Measurements from ENCODE around the gene GDF2. TPM values are rescaled to one million over a fixed set of nuclear protein-coding genes. Genes with fewer than 3 reads are reported as not detected.

Gene GDF2
- total and polyA plus RNA-seq, 2 of the 4 experiments (the other 2 are of a cell fraction): under 0.01 TPM; not detected in 1

GRCh38 chr10:47348138-47348651, 25.9 kb downstream of the GDF2 start, which contains the start of gene RBP3:
TSS of gene RBP3 (plus strand) at chr10:47348363. CDS start at chr10:47348485, 122 bp downstream.
- Histone ChIP-seq H3K4me1 (ENCODE audit: control insufficient read depth, insufficient read depth, low read length) (no peaks in the 10 kb centered on the region), H3K23ac (ENCODE audit: low read depth, low read length) (no peak within 1 kb of the TSS), H4K20me1 (ENCODE audit: insufficient read depth, low read length) (no peaks in the 10 kb centered on the region), H4K8ac (ENCODE audit: low read depth in 2 of 2, low read length in 2 of 2) (no peak within 1 kb of the TSS), H3K9me1 (ENCODE audit: insufficient read depth, low read length) (no peaks in the 10 kb centered on the region), H3K27me3 (ENCODE audit: control insufficient read depth, insufficient read depth, low read length) (peaks cover 38% of the 10 kb centered on the region), H3K18ac (ENCODE audit: low read depth, low read length) (no peak within 1 kb of the TSS), H3K56ac (ENCODE audit: extremely low read depth, insufficient read depth, low read length) (no peak within 1 kb of the TSS), H2BK20ac (ENCODE audit: low read depth, low read length) (no peak within 1 kb of the TSS), H3K27ac (ENCODE audit: insufficient read depth, low read length) (no peak within 1 kb of the TSS), H2AFZ (replicated peaks; ENCODE audit: low read length, poor library complexity) (no peak within 1 kb of the TSS), H4K91ac (ENCODE audit: insufficient read depth, low read depth, low read length) (no peak within 1 kb of the TSS), H2AK9ac (replicated peaks; ENCODE audit: low read depth, low read length, poor library complexity) (no peak within 1 kb of the TSS), H2BK120ac (ENCODE audit: low read depth, low read length) (no peak within 1 kb of the TSS), H2AK5ac (ENCODE audit: low read depth, low read length) (no peak within 1 kb of the TSS), H3K79me1 (ENCODE audit: low read depth in 1 of 2, low read length in 2 of 2) (no peaks in the 10 kb centered on the region), H3K4me3 (ENCODE audit: insufficient read depth, low read depth, low read length) (no peak within 1 kb of the TSS), H2BK15ac (ENCODE audit: low read depth, low read length) (no peak within 1 kb of the TSS), H3K9me3 (ENCODE audit: control insufficient read depth, insufficient read depth, low read length) (no peaks in the 10 kb centered on the region), H4K5ac (ENCODE audit: low read depth, low read length) (no peak within 1 kb of the TSS), H3K14ac (replicated peaks; ENCODE audit: low read depth, low read length) (no peak within 1 kb of the TSS), H3K4me2 (ENCODE audit: low read depth, low read length) (no peak within 1 kb of the TSS), H3K36me3 (ENCODE audit: control insufficient read depth, insufficient read depth, low read length) (no peaks in the 10 kb centered on the region), H3K4ac (ENCODE audit: low read depth, low read length) (no peak within 1 kb of the TSS), H2BK5ac (ENCODE audit: low read depth, low read length, poor library complexity, severe bottlenecking) (no peak within 1 kb of the TSS), H3K9ac (ENCODE audit: low read depth, low read length) (no peak within 1 kb of the TSS)
- dilution Hi-C loops (cut with HindIII; ENCODE audit: low sequenced_read_pairs, unreplicated experiment) (no loop called here), intact Hi-C loops (cut with micrococcal nuclease) (no loop called here), in situ Hi-C loops (cut with MboI; ENCODE audit: low sequenced_read_pairs) (no loop called here)
- DNase-seq (no peak), ATAC-seq (ENCODE audit: low read depth) (no peak)
- no TSS peak for BruUV-seq (replicated peaks)
- WGBS, 2 experiments (ENCODE audit: extremely low coverage in 2 of 2, insufficient read length in 1 of 2): 68% methylated on average over 5 of the region's 5 CpGs; no CpG with 5 or more reads in 1 of the 2 experiments
- CTCF ChIA-PET: interaction anchor here (1.6 kb wide), 1 partner anchor 300 kb away, joined by 5 read pairs; no protein-coding TSS in a partner anchor
- TF ChIP-seq RFX5 (IDR thresholded peaks at IDR 0.05; ENCODE audit: low read depth, low read length): no peak
- no peak for TF ChIP-seq CEBPB (IDR thresholded peaks at IDR 0.05; ENCODE audit: low read depth, low read length)
- no peak for TF ChIP-seq MAFK (IDR thresholded peaks at IDR 0.05; ENCODE audit: low read depth, low read length)
- TF ChIP-seq MXI1 (IDR thresholded peaks at IDR 0.05; ENCODE audit: borderline replicate concordance, low read depth, low read length): no peak
- TF ChIP-seq FOS (IDR thresholded peaks at IDR 0.05; ENCODE audit: low read depth, low read length): no peak
- TF ChIP-seq MAZ (IDR thresholded peaks at IDR 0.05; ENCODE audit: borderline replicate concordance, low read depth, low read length): no peak
- TF ChIP-seq NFE2L2 (IDR thresholded peaks at IDR 0.05; ENCODE audit: low read depth, low read length): no peak
- TF ChIP-seq, protein P1, sequence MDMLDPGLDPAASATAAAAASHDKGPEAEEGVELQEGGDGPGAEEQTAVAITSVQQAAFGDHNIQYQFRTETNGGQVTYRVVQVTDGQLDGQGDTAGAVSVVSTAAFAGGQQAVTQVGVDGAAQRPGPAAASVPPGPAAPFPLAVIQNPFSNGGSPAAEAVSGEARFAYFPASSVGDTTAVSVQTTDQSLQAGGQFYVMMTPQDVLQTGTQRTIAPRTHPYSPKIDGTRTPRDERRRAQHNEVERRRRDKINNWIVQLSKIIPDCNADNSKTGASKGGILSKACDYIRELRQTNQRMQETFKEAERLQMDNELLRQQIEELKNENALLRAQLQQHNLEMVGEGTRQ (IDR thresholded peaks at IDR 0.05; ENCODE audit: low read depth, low read length): no peak
- POLR2A ChIA-PET (ENCODE audit: unreplicated experiment): no interaction called here
